ENCODE data around the gene LMCD1.

LMCD1 gene

DNA sequence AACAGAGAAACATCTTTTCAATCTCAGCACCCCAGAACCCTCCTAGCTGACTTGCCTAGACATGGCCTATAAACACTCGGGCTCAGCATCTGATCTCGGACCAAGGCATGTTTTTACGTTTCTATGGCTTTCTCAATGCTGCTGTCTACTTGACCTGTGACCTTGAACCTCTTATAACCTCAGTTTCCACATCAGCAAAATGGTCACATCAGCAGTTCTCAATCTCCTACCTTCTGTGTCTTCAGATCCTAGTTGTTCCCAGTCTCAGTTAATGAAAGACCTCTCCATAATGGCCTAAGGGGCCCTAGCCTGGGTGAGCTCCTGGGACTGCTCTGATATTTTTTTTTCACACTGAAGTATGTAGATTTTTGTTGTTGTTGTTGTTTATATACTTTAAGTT is 103.4 kb downstream of the LMCD1 start:
- no peak overlapping the region for H3K4me3 ChIP-seq (ENCODE audit: low read depth, low read length)
- TF ChIP-seq, protein P1, sequence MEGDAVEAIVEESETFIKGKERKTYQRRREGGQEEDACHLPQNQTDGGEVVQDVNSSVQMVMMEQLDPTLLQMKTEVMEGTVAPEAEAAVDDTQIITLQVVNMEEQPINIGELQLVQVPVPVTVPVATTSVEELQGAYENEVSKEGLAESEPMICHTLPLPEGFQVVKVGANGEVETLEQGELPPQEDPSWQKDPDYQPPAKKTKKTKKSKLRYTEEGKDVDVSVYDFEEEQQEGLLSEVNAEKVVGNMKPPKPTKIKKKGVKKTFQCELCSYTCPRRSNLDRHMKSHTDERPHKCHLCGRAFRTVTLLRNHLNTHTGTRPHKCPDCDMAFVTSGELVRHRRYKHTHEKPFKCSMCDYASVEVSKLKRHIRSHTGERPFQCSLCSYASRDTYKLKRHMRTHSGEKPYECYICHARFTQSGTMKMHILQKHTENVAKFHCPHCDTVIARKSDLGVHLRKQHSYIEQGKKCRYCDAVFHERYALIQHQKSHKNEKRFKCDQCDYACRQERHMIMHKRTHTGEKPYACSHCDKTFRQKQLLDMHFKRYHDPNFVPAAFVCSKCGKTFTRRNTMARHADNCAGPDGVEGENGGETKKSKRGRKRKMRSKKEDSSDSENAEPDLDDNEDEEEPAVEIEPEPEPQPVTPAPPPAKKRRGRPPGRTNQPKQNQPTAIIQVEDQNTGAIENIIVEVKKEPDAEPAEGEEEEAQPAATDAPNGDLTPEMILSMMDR (IDR thresholded peaks at IDR 0.05; ENCODE audit: control insufficient read depth, extremely low read depth, insufficient read depth) = no peak
- DNase-seq (ENCODE audit: low read depth) = no peak

DNA sequence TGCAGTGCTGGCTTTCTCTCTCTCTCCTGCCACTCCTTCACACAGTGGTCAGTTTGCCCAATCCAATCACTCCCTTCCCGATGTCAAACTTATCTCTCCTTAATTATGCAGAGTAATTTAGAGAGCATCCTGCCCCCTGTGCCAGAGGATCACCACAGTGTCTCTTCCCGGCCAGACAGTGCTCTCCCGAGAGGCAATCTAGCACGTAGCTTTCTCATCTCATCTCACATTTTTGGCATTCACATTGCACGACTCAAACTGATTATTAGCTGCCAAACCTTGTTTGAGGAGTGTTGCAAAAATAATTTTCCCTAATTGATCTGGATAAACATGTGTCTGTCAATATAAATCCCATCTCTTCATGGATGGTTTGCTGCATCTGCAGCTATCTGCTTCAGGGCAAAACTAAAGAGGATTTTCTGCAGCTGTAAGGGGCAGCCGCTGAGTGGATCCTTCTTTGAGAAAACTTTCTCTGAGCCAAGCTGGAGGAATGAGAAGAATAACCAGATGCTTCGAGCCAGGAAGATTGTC is 105.1 kb downstream of the LMCD1 start:
- no peak for DNase-seq (ENCODE audit: low read depth)
- TF ChIP-seq, protein P1 (IDR thresholded peaks at IDR 0.05; ENCODE audit: control insufficient read depth, extremely low read depth, insufficient read depth) = no peak
- no peak overlapping the region for H3K4me3 ChIP-seq (ENCODE audit: low read depth, low read length)

DNA sequence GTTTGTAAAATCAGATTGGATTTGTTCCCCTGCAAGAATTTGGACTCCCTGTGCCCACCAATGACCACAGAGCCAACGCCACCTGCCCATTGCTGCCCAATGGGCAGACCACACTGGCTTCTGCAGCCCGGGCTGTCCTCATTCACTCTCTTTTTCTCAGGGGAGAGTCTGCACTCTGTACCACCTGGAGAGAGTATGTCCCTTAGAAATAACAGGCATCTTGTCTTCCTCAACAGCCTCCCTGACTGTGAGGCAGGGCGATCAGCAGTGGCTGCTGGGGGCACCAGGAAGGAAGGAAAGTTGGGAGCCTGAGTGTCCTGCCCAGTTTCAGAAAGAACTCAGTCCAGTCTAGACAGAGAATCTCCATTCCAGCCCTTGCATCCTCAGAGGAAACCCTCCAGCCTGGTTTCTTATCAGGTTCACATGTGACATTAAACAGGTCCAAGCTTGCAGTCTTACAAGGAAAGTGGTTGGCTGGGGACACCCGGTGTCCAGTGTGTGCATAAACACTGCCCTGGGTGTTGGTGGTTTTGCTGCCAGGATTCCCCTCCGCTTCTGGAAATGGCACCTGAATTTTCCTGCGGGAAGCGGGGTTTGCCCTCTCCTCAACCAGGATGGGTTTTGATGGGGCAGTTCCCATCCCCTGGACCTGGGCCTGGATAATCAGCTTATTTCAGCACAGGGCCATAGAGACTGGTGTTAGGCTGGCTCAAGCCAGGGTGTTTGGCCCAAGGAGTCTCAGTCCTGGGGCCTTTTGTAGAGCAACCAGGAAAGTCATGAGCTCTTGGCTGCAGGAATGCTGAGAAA is 105.8 kb downstream of the LMCD1 start:
- DNase-seq (ENCODE audit: low read depth) = peak; percentile 43
- TF ChIP-seq, protein P1 (IDR thresholded peaks at IDR 0.05; ENCODE audit: control insufficient read depth, extremely low read depth, insufficient read depth) = peak; percentile 88

DNA sequence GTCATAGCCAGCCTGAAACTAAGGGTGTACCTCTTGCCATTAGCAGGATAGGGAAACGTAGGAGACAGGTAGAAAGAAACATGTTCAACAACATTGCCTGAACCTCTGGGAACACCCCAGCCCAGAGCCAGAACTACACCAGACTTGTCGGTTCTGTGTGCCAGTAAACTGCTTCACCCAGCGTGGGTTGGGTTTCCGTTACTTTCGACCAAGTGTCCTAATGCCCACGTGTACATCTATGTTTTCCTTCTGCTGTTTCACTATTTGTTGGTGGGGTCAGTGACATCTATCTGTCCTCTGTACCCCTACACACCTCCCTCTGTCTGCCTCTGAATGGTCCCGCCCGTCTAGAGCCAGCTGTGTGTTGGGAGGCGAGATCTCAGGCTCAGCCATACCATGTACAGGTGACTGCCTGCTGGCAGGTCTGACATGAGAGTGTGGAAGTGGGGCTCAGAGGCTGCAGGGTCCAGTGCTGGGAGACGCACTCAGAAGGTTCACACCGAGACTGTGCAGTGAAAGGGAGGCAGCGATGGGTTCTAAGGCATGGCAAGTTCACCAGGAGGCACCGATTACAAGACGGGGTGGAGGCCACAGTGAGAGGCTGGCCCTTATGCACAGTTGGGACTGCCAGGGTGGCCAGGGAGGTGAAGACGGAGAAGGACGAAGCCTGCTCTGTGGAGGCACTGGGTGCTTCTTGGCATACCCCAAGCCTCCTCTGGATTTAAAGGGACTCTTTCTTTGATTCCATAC is 106.6 kb downstream of the LMCD1 start:
- DNase-seq (ENCODE audit: low read depth) = no peak
- H3K4me3 ChIP-seq (ENCODE audit: low read depth, low read length) = no peak overlapping the region
- TF ChIP-seq, protein P1 (IDR thresholded peaks at IDR 0.05; ENCODE audit: control insufficient read depth, extremely low read depth, insufficient read depth) = no peak

More for the DNA sequence above, 105.8 kb downstream of the LMCD1 start:
- H3K4me3 ChIP-seq (ENCODE audit: low read depth, low read length) = no peak overlapping the region

DNA sequence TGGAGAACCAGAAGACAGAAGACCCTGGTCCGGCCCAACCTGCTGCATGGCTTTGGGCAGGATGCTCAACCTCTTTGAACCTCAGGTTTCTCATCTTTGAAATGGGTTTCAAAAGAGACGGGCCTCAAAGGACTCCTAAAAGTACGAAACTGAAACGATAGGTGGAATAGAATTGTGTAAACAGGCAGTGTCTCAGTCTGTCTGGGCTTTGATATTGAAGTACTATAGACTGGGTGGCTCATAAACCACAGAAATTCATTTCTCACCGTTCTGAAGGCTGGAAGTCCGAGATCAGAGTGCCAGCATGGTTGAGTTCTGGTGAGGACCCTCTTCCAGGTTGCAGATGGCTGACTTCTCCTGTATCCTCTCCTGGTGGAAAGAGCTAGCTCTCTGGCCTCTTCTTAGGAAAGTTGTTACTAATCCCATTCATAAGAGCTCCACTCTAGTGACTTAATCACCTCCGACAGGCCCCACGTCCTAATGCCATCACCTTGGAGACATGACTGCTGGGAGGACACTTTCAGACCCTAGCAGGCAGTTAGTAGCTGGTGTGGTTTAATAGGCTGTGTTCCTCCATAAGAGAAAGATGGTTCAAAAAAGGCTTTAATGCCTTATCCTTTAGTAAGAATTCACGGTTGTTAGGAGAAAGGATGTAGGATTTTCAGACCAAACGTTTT is 107.3 kb downstream of the LMCD1 start:
- TF ChIP-seq, protein P1 (IDR thresholded peaks at IDR 0.05; ENCODE audit: control insufficient read depth, extremely low read depth, insufficient read depth) = no peak
- DNase-seq (ENCODE audit: low read depth) = no peak
- no peak overlapping the region for H3K4me3 ChIP-seq (ENCODE audit: low read depth, low read length)

DNA sequence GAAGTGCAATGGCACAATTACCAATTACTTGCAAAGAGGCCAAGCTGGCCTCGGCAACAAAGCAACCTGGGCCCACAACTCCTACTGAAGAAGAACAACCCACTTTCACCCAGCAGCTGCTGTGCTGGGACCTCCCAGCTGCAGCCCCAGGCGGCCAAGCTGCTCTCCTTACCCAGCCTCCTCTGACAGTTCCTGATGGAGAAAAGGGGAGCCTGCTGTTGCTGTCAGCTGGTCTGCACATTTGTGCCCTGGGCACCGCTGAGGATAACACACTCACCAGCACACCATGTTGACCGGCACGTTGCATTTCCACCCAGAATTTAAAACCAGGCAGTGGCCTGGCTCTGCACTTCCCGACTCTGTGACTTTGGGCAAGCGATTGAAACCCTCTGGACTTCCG is 109.3 kb downstream of the LMCD1 start:
- TF ChIP-seq, protein P1 (IDR thresholded peaks at IDR 0.05; ENCODE audit: control insufficient read depth, extremely low read depth, insufficient read depth) = no peak
- no peak for DNase-seq (ENCODE audit: low read depth)
- no peak overlapping the region for H3K4me3 ChIP-seq (ENCODE audit: low read depth, low read length)

All from LNCaP clone FGC (cell line).